Nucleus accumbens (tissue), 56 donors: ENCODE data around the gene ARID5B.

Experiments used
- DNase-seq, 56 donors: peaks; one replicate each; lab custom pipeline; 2025; lab: John Stamatoyannopoulos, UW

Gene ARID5B

DNA sequence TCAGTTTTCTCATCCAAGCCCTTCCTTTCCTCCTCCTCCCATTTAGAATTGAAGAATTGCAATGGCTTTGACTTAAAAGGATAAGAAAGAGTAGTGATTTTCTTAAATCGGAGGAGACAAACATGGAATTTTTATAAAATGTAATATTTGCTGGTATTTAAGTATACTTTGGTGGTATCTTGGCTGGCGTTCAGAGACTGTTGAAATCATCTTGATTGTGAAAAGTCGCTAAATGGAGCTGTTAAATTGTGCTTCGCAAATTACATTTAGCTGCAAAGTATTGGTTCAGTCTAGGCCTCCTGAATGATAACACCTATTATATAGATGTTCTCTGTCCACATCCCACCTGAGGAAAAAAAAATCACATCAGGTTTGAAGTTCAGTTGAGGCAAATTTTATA is 81.8 kb downstream of the ARID5B start:
- no peak for DNase-seq

DNA sequence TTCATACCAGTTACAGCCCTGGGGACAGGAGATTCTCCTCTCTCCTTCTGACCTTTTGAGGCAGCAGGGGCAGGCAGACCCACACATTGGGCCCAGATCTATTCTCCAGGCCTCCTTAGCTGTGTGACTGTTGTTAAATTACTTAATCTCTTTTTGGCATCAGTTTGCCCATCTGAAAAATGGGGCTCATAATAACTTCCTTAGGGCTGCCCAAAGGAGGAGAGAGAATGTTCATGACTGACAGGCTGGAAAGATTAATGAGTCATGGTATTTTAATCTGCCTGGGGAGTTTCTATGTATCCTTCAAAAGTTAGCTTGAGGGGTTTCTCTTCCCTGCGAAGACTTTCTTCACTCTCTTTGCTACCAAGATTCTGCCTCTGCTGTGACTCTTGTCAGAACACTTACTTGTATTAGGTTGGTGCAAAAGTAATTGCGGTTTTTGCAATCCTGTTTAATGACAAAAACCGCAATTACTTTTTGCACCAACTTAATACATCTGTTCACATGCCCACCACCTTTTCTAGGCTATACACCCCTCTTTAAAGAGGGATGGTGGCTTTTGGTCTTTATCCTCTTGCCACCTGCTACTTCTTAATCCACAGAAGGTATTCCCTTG is 83.4 kb downstream of the ARID5B start:
- no peak for DNase-seq

DNA sequence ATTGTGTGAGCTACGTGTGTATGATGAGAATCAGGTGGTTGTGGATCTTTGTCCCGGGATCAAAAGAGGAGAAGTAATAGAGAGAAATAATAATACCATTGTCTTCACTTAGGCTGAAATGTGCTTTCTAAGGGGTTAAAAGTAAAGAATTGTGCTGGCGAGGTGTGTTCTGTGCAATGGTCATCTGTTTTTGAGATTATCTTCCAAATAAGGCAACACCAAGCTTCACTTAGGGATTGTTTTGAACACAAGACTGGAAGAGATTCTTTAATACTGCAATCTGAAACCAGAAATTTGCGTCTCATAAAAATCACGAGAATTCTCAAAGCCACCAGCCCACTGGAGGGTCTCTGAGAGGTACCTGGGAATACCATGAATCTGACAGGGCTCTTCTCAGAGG is 84.2 kb downstream of the ARID5B start:
- DNase-seq = no peak

DNA sequence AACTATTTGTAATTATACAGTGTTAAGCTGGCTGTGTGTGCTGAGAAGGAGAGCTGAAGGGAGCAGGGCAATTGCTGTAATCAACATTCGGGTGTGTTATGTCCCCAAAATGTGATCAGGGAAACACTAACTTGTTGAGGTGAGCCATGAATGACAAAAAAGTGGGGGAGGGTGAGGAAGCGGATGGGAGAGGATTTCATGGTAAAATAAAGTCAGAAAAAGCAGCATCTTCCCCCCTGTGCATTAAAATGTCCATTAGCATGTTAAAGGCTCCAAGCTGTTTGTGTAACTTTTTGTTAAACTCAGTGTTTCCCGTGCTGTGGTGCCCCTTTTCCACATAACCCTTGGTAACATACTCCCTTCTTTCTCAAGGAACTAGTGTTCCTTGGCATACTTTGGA is 84.9 kb downstream of the ARID5B start:
- no peak for DNase-seq

DNA sequence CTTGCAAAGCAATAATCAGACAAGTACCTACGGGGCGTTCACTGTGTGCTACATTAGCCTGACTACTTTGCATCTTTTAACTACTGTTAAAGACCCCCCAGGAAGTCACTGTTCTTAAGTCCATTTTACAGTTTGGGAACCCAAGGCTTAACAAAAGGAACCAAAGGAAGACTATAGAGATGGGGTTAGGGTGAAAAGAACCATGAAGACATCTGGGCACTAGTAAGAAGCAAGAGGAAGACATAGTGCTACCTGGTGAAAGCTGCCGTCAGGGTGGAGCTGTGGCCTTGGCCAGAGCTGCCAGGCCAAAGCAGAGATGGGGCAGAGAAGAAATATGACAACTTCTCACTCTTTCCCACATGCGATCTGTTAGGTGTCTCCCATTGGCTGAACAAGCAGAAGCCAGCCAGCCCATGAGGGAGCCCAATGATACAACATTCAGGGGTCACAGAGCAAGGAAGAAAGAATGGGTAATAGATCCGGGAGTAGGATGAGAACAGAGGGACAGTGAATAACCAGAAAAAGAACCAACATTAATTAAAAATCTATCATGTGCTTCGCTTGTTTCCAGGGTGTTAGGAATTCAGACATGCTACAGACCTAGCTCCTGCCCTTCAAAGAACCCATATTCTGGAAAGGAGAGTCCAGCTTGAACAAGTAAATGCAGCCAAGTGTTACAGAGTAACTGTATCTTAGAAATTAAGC is 85.4 kb downstream of the ARID5B start:
- DNase-seq = no peak

DNA sequence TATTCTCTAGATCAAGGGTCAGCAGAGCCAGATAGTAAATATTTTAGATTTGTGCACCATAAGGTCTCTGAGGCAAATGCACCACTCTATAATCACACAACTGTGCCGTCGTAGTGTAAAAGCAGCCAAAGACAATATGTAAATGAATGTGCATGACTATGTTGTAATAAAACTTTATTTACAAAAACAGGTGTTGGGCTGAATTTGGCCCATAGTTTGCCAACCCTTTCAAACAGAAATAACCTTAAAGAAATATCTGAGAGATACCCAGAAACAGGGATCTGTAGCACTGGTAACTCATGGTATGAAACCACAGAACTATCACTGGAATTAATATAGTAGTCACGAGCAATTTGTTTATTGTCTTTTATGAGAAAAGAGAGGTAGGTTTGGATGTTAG is 86.0 kb downstream of the ARID5B start:
- no peak for DNase-seq

DNA sequence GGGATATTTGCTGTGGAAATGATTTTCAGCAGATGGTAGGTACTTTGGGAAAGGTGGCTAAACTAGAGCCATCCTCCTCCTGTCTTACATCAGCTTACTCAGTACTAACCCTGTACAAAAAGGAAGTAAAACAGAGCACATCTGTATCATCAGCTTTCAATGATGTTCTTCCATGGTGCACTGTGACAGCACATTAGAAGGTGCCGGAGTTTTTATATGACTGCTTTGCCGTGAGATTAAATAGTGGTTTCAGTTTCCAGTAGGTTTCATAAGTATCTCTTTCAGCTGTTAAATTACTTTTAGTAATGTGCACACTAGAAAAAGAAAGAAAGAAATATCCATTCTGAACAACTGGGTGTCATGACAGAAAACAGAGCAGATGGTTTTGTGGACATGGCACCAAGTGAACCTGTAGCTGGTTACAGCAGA is 86.5 kb downstream of the ARID5B start:
- no peak for DNase-seq

DNA sequence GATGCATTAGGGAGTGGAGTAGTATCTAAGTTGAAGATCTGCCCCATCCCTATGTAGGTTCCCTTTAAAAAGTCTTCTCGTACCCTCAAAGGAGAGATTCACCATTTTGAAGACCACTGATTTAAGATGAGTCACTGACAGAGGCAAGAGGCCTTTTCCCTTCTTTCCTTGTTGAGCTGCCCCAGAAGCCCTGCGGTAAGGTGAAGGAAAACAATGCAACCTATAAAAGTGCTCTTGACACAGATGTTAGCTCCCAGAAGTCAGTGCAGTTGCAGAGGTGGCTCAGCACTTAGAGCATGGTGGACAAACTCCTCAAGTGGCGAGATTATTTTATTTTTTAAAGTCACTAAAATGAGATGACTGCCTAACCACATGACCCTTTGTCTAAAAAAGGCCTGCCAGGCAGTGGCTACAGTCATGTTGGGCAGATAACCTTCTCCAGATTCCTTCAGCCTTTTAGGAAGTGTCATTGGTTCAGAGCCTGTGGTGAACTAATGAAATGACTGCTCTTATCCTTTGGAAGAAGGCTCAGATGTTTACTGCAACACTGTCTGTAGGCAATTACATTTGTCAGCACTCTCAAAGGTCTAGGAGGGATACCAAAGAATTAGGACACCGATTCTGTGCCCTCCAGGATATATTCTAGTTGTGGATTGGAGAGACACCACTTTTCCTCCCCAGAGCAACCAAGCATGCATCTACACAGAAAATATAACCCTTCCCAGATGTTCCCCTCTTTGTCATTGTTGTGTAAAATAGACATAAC is 88.7 kb downstream of the ARID5B start:
- no peak for DNase-seq

DNA sequence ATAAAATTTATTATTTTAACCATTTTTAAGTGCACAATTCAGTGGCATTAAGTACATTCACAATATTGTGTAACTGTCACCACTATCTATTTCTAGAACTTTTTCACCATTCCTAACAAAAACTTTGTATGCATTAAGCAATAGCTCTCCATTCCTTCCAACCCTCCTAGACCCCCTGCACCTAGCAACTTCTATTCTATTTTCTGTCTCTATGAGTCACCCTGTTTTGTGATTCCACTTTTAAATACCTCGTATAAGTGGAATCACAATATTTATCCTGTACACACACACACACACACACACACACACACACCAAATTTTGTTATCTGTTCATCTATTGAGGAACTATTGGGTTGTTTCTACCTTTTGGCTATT is 89.2 kb downstream of the ARID5B start:
- no peak for DNase-seq

DNA sequence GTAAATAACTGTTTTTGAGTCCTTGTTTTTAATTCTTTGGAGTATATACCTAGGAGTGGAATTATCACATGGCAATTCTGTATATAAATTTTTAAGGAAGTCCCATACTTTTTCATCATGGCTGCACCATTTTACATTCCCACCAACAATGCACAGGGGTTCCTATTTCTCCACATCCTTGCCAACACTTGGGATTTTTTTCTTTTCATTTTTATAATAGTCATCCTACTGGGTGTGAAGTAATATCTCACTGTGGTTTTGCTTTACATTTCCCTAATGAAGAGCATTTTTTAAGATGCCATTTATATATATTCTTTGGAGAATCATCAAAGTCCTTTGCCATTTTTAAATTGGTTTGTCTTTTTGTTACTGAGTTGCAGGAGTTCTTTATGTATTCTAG is 89.7 kb downstream of the ARID5B start:
- no peak for DNase-seq

DNA sequence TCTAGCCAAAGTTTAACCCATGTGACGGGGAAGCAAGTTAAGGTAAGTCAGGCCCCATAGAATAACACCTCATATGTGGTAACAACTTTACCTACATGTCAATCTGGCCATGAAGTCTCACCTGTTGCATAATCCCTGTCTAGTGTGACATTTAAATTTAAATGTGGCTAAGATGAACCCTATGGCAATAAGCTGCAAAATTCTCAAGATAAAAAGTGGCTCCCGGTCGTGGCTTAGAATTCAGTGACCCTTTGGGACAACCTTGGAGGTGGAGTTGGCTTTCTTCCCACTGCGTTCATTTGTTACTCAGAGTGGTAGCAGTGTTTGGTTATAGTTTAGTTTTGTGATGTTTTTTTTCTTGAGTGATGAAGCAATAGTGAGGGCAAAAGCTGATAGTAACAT is 90.6 kb downstream of the ARID5B start:
- DNase-seq = no peak

DNA sequence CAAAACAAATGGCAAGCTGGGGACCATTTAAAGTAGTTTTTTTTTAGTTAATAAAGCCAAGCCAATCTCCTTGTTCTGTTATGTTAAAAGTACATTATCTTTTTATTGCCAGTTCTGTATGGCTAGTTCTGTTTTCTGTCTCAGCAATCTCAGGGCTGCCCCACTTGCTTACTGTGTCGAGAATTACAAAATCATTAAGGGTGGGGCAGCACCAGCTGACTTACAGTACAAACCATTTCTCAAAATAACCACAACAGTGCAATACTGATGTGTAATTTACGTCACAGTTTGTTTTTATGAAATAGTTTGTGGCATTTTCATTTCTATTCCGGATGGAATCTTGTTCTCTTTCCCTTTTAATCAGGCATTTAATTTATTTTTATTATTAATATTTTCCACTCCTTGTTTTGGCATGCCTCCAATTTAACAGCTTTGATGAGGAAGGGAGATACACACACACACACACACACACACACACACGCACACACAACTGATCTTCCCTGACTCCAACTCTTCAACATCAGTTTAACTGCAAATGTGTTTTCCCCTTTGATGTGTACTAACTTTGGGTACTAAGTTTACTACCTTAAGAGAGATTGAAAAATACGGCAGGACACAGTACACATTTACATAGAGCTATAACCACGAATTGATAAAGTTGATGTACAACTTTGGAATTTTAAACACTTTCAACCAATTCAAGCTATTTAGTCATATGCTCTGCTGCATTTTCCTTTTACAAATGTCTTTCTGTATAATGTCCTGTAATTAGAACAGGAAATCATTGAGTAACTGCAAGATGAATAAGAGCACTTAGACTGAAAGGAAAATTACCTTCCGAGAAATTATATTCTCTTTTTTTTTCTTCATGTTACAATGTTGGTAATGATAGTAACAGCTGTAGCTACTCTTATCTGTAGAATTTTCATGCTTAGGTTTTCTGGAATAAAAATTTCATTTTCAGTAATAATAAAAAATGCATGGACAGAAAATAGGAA is 91.5 kb downstream of the ARID5B start:
- DNase-seq = peak in 1 of 56 donors; percentile 9

DNA sequence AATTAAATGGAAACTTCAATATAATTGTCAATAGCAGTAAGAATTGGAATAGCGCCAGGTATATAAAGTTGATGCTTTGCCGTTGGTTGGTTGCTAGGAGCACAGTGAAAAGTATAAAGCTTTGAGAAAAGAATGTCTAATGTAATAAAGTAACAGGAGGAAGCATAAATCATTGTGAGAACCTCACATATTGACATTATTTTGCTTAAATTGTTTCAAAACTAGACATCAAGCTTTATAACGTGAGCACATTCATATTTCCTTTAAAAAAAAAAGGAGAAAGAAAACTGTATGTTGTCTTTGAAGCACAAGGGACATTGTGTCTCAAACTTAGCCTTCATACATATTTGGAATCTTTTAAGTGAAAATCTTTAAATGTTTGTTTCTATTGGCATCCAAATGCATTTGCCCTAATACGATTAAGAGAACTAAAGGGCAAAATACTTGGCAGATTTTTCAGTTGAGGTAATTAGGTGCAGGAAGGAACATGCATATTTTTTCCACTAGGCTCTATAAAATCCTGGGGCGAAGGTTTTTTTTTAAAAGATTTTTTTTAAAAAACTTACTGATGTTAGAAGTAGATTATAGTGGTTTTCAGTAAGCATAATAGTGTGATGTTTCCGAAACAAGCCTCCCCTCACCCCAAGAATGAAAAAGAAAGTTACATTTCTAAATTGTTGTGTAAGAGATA is 92.4 kb downstream of the ARID5B start:
- no peak for DNase-seq

DNA sequence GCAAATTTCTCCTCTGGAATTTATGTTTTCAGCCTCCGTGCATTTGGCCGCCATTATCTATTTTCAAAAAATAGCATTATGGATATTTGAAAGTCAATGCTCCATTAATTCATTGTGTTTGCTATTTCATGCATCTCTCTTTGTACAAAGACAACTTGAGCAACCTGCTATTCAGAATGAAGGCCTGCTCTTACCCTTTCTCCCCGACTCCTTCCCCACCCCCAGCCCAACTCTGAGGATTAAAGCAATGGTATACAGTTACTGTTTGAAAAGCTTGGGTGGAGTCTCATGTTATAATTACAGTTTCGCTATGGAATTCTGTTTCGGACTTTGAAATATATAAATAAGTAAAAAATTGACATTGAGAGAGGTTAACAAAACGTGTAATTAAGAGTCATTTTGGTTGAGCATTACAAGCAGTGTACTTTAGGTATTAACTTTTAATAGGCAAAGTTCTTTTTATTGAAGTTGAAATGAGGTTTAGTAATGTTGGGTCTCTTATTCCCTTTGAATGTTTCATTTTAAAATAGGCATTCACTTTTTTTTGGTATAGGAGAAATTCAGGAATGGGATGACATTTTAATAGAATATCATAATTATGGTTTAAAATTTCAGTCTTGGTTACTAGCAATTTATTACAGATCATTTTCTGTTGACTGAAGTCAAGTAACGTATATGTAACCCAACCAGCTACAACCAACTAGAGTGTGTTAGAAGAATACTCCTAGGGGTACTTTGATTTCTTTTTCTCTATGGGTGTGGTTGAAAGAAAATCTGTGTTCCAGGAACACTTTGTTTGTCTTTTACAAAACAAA is 93.1 kb downstream of the ARID5B start:
- DNase-seq = no peak

DNA sequence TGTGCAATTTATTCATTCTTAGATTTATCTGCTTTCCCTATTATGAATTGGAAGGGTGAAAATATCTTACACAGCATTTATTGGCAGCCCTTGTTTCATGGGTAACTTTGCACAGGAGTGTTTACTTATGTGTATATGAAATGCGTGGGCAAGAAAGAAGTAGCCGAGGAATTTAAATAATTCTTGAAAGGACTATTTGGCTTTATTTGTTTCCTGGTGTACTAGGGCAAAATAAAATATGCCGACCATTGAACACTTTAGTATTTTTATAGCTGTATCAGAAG is 93.7 kb downstream of the ARID5B start:
- DNase-seq = no peak

DNA sequence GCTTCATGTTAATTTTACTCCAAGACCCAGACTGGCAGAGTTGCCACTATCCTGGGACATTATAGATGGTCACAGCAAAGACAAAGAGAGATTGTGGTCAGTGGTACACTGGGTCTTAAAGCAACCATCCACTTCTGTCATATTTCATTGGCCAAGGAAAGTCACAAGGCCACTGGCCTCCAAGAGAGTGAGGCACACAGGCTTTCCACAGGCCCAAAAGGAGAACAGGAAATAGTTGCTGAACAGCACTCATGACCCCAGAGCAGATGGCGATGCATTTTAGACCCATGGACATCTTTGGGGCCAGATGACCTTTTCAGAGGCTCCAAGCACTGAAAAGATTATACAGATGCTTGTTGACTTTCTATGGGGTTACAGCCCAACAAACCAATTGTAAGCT is 97.4 kb downstream of the ARID5B start:
- DNase-seq = no peak

DNA sequence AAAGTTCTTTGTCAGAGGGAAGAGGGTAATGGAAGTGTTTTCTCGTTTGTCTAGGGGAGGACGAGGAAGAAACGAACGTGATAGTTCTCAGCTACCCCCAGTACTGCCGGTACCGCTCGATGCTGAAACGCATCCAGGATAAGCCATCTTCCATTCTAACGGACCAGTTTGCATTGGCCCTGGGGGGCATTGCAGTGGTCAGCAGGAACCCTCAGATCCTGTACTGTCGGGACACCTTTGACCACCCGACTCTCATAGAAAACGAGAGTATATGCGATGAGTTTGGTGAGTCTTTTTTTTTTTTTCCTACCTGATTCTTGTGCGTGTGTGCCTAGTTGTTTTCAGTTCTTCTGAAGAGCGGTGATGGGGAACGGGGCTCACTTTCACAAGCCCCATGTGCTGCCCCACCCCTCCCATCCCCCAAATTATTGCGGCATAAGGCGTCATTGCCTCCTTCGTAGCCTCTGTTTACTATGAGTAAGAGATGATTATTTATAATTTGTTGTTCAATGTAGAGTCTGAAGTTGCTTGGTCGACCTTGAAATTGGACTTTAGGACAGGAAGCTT is 98.6 kb downstream of the ARID5B start:
- no peak for DNase-seq

DNA sequence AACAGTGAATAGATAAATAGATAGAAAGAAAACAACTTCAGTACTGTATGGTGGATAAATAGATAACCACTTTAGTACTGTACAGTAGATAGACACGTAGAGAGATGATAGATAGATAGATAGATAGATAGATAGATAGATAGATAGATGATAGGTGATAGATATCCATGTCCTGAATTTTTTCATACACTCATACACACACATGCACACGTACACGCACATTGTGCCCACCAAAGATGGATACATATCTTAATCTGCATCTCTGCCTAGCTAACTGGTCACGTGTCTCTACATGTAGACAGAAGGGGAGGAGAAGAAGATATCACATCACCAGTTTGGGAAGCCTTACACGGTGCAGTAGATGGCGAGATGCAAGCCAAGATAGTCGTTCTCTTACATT is 99.2 kb downstream of the ARID5B start:
- no peak for DNase-seq

DNA sequence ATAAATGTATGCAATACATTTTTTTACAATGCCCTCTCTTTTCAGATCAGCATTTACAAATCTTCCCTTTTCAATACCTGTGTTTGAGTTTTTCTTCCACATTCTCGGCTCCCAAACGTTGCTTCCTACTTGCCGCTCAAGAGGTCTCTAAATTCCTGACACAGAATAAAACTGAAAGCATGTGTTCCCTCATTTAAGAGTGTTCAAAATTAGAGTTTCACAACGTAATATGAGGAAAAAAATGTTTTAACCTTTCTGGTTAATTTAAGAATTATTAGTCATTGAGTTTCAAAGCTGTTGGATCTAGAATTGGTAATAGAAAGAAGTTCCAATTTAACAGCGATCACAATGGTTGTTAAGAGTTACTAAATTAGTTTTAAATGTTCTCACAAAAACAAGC is 100.4 kb downstream of the ARID5B start:
- no peak for DNase-seq
